ENCODE measurements around the gene PLXNA2. TPM values are rescaled to one million over a fixed set of nuclear protein-coding genes. Genes with fewer than 3 reads are reported as not detected.

The PLXNA2 gene
- total RNA-seq, 4 donors from 2014 or later, result 12.2 to 45.7 (median 21.8) TPM

GRCh38 chr1:208212893-208213292, 31.3 kb downstream of the PLXNA2 start:
- H3K36me3 ChIP-seq, result peaks cover 11 to 14% of the 10 kb centered on the region in 2 donors
- WGBS, 2 donors, result 91 to 97% methylated on average over 1 of the region's 1 CpG
- intact Hi-C loops (cut with DNase I), result no loop called here
- peaks cover 20 to 35% of the 10 kb centered on the region in 2 donors for H3K4me1 ChIP-seq
- TF ChIP-seq CTCF (IDR thresholded peaks at IDR 0.05) (no peak), POLR2A (IDR thresholded peaks at IDR 0.05) (no peak)
- H3K9me3 ChIP-seq, result no peaks in the 10 kb centered on the region
- no peak for DNase-seq
- H3K27me3 ChIP-seq, result no peaks in the 10 kb centered on the region
- no peak overlapping the region for H3K4me3 ChIP-seq (replicated peaks in 1 of 3)
- no peak overlapping the region for H3K27ac ChIP-seq

GRCh38 chr1:208211921-208212843, 32.0 kb downstream of the PLXNA2 start:
- Histone ChIP-seq H3K36me3 (peaks cover 8 to 13% of the 10 kb centered on the region in 2 donors), H3K27me3 (no peaks in the 10 kb centered on the region), H3K27ac (peak overlapping the region in 2 of 3 donors; percentile 12 to 31), H3K4me3 (replicated peaks in 1 of 3) (no peak overlapping the region), H3K9me3 (no peaks in the 10 kb centered on the region), H3K4me1 (peaks cover 28 to 38% of the 10 kb centered on the region in 2 donors)
- no peak for DNase-seq
- 68 to 73% methylated on average over 8 of the region's 8 CpGs for WGBS, 2 donors
- intact Hi-C loops (cut with DNase I), result no loop called here
- TF ChIP-seq CTCF (IDR thresholded peaks at IDR 0.05), result no peak
- no peak for TF ChIP-seq POLR2A (IDR thresholded peaks at IDR 0.05)

- H3K9me3 ChIP-seq, result no peaks in the 10 kb centered on the region
- H3K27me3 ChIP-seq, result no peaks in the 10 kb centered on the region
- TF ChIP-seq CTCF (IDR thresholded peaks at IDR 0.05), result no peak
- no peak for TF ChIP-seq POLR2A (IDR thresholded peaks at IDR 0.05)
- WGBS, 2 donors, result 87 to 88% methylated on average over 9 of the region's 9 CpGs
- intact Hi-C loops (cut with DNase I), result no loop called here
- no peak overlapping the region for H3K4me3 ChIP-seq (replicated peaks in 1 of 3)
- no peaks in the 10 kb centered on the region for H3K36me3 ChIP-seq
- peaks cover 40 to 60% of the 10 kb centered on the region in 2 donors for H3K4me1 ChIP-seq
- no peak for DNase-seq
- peak overlapping the region in 1 of 3 donors; percentile 81 for H3K27ac ChIP-seq
Measured at GRCh38 chr1:208209896-208210589, 34.1 kb downstream of the PLXNA2 start.

GRCh38 chr1:208209286-208209685, 34.9 kb downstream of the PLXNA2 start:
- no peaks in the 10 kb centered on the region for H3K27me3 ChIP-seq
- TF ChIP-seq CTCF (IDR thresholded peaks at IDR 0.05), result no peak
- WGBS, 2 donors, result 43 to 61% methylated on average over 3 of the region's 3 CpGs
- no peaks in the 10 kb centered on the region for H3K36me3 ChIP-seq
- H3K27ac ChIP-seq, result peak overlapping the region; percentile 54 to 82 (median 81)
- peaks cover 42 to 67% of the 10 kb centered on the region in 2 donors for H3K4me1 ChIP-seq
- intact Hi-C loops (cut with DNase I), result no loop called here
- no peak overlapping the region for H3K4me3 ChIP-seq (replicated peaks in 1 of 3)
- peak; percentile 58 to 60 for DNase-seq
- no peaks in the 10 kb centered on the region for H3K9me3 ChIP-seq

GRCh38 chr1:208208132-208208487, 36.1 kb downstream of the PLXNA2 start:
- Histone ChIP-seq H3K4me1 (peaks cover 51 to 75% of the 10 kb centered on the region in 2 donors), H3K27ac (peak overlapping the region; percentile 54 to 82 (median 81)), H3K36me3 (no peaks in the 10 kb centered on the region), H3K9me3 (no peaks in the 10 kb centered on the region), H3K4me3 (replicated peaks in 1 of 3) (no peak overlapping the region), H3K27me3 (no peaks in the 10 kb centered on the region)
- DNase-seq, result no peak
- no peak for TF ChIP-seq CTCF (IDR thresholded peaks at IDR 0.05)
- TF ChIP-seq POLR2A (IDR thresholded peaks at IDR 0.05), result no peak
- intact Hi-C loops (cut with DNase I), result no loop called here
